ENCODE data around the gene PTPRN2.
A peak's percentile ranks its signal among the peaks of the same experiment; 100 is the strongest.

Gene PTPRN2

DNA sequence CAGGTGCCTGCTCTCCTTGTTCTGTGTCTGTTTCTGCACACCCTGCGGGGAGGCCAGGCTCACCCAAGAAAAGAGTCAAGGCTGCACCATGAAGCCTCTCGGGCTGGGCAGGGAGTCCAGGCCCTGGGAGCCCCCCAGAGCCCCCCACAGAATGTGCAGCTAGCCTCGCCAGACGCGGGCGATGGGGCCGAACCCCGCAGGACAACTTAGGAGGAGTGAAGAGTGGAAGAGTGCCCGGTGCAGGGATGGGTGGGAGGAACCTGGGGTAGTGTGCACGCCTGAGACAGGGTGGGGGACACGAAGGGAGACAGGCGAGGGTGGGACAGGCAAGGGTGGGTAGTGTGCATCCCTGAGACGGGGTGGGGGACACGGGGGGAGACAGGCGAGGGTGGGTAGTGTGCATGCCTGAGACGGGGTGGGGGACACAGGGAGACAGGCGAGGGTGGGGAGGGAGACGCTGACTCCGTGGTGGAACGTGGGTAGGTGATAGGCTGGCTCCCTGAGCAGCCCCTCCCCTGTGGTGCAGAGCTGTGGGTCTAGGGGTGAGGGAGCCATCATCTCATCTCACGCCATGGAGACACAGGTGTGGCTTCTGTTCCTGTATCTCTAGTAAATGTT, 635.5 kb downstream of the PTPRN2 start:
- no peak overlapping the region for H3K4me3 ChIP-seq (ENCODE audit: low read depth, low read length)
- TF ChIP-seq CTCF (conservative IDR thresholded peaks at IDR 0.05; ENCODE audit: low read depth, low read length): no peak

DNA sequence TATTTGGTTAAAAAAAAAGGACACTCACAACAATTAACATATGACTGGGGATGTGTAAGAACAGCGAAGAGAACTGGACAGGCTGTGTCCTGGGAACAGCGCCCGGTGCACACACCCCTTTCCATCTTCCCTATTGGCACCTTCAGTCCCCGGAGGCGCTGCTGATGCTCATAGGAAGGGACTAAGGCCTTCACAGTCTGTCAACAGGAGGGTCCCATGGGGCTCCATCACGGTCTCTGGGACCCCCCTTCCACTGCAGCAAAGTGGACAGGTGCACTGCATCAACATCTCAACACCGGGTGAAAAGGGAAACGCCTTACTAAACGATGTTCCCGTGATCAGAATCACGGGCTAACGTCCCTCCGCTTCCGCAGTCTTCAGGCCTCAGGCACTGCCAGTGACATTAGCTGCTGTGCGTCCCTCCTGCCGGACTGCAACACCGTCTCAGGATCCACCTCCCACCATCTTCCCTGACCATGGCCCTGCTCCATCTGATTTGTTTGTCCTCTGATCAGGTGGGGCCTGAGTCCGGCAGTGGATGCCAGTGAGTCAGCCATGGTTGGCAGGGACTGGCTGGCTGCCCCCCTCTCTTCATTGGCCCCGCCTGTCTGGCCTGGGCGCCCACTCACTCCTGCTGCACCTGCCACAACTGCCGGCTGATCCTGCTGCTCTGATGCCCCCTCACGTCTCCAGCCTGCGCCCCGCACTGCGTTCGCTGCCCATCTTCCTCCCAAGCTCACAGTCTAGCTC, 636.1 kb downstream of the PTPRN2 start:
- no peak for TF ChIP-seq CTCF (conservative IDR thresholded peaks at IDR 0.05; ENCODE audit: low read depth, low read length)
- no peak overlapping the region for H3K4me3 ChIP-seq (ENCODE audit: low read depth, low read length)
- DNase-seq (ENCODE audit: low read depth): no peak

More for the DNA sequence above, 635.5 kb downstream of the PTPRN2 start:
- no peak for DNase-seq (ENCODE audit: low read depth)

- DNase-seq (ENCODE audit: low read depth): peak; percentile 13
- H3K4me3 ChIP-seq (ENCODE audit: low read depth, low read length): no peak overlapping the region
- no peak for TF ChIP-seq CTCF (conservative IDR thresholded peaks at IDR 0.05; ENCODE audit: low read depth, low read length)
Measured at GRCh38 chr7:157949711-157950110, 637.9 kb downstream of the PTPRN2 start.

GRCh38 chr7:157947504-157947903, 640.1 kb downstream of the PTPRN2 start:
- no peak for TF ChIP-seq CTCF (conservative IDR thresholded peaks at IDR 0.05; ENCODE audit: low read depth, low read length)
- H3K4me3 ChIP-seq (ENCODE audit: low read depth, low read length): no peak overlapping the region
- no peak for DNase-seq (ENCODE audit: low read depth)

GRCh38 chr7:157946398-157947060, 641.1 kb downstream of the PTPRN2 start:
- H3K4me3 ChIP-seq (ENCODE audit: low read depth, low read length): no peak overlapping the region
- no peak for DNase-seq (ENCODE audit: low read depth)
- no peak for TF ChIP-seq CTCF (conservative IDR thresholded peaks at IDR 0.05; ENCODE audit: low read depth, low read length)

- H3K4me3 ChIP-seq (ENCODE audit: low read depth, low read length): no peak overlapping the region
- no peak for DNase-seq (ENCODE audit: low read depth)
- TF ChIP-seq CTCF (conservative IDR thresholded peaks at IDR 0.05; ENCODE audit: low read depth, low read length): no peak
Measured at GRCh38 chr7:157945401-157945800, 642.2 kb downstream of the PTPRN2 start.

All from choroid plexus epithelial cell (primary cell).